ENCODE data around the gene RASGEF1B. TPM values are rescaled to one million over a fixed set of nuclear protein-coding genes. Genes with fewer than 3 reads are reported as not detected.

The RASGEF1B gene
- total and polyA plus RNA-seq, 4 donors = 8.9 to 57.4 (median 32.1) TPM

GRCh38 chr4:81507530-81507929 is 35.8 kb upstream of the RASGEF1B start:
- Histone ChIP-seq H3K27ac (ENCODE audit: low read depth in 1 of 2, low read length in 2 of 2) (no peak overlapping the region), H3K4me3 (ENCODE audit: low read depth in 1 of 3, low read length in 3 of 3) (no peak overlapping the region)

More at GRCh38 chr4:81507530-81507929, 35.8 kb upstream of the RASGEF1B start:
- no peak for DNase-seq (ENCODE audit: low spot score)
- TF ChIP-seq HNF4G (IDR thresholded peaks at IDR 0.05) = no peak
- TF ChIP-seq GABPA (IDR thresholded peaks at IDR 0.05 in 1 of 2, conservative IDR thresholded peaks at IDR 0.05 in 1 of 2) = no peak
- TF ChIP-seq JUND (IDR thresholded peaks at IDR 0.05) = no peak
- TF ChIP-seq ZBTB33 (IDR thresholded peaks at IDR 0.05) = no peak
- no peak for TF ChIP-seq REST (IDR thresholded peaks at IDR 0.05)
- no peak for TF ChIP-seq TAF1 (conservative IDR thresholded peaks at IDR 0.05)
- no peak for TF ChIP-seq RAD21 (IDR thresholded peaks at IDR 0.05)
- TF ChIP-seq CTCF (IDR thresholded peaks at IDR 0.05; ENCODE audit: low read depth, low read length, missing input control) = no peak
- TF ChIP-seq ATF3 (IDR thresholded peaks at IDR 0.05) = no peak
- no peaks in the 10 kb centered on the region for H3K4me1 ChIP-seq (ENCODE audit: control insufficient read depth in 4 of 4, insufficient read depth in 4 of 4, low read length in 3 of 4)
- 46% methylated on average over 1 of the region's 1 CpG for WGBS
- no peaks in the 10 kb centered on the region for H3K36me3 ChIP-seq (ENCODE audit: control insufficient read depth in 4 of 4, insufficient read depth in 3 of 4, low read depth in 1 of 4, low read length in 3 of 4)
- no peaks in the 10 kb centered on the region for H3K9me3 ChIP-seq (ENCODE audit: control insufficient read depth in 4 of 4, low read length in 3 of 4)
- H3K27me3 ChIP-seq (ENCODE audit: control insufficient read depth in 4 of 4, insufficient read depth in 4 of 4, low read length in 3 of 4) = no peaks in the 10 kb centered on the region
- no peak overlapping the region for H3K9ac ChIP-seq (ENCODE audit: low read depth in 1 of 2, low read length in 2 of 2)

Measured in liver (tissue), 9 donors.